Tongue (tissue), 2 donors: Measurements from ENCODE around the gene PLCL1. TPM values are rescaled to one million over a fixed set of nuclear protein-coding genes. Genes with fewer than 3 reads are reported as not detected.

Source experiments
- DNase-seq: peaks from one replicate; pipeline ENCODE4 v3.0.0-alpha.2; 2015
- total RNA-seq: library from RNA; depleted of rRNA; stranded (reverse); fragments of >200 nt; gene quantifications from one replicate; pipeline ENCODE4 v1.2.3, GENCODE V29; 2014

The PLCL1 gene
- total RNA-seq, 1 donor from 2014 or later = 31.2 TPM

DNA sequence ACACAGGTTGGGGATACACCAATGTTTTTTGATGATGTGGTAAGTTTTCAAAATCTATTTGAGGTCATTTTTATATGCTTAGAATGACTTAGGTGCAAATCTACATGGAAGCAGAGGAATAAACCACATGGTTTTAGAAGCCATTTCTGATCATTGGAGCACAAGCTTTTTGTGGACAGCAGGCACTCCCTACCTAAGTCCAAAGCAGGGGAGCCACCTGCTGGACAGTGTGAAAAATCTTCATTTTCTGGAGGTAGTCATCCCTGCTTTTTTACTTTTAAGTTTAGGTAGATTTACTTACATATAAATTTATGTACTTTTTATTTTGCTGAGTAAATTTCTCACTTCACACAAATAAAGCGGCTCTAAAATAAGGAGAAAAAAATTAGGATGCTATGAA, 323.2 kb downstream of the PLCL1 start:
- peak; percentile 76 for DNase-seq

DNA sequence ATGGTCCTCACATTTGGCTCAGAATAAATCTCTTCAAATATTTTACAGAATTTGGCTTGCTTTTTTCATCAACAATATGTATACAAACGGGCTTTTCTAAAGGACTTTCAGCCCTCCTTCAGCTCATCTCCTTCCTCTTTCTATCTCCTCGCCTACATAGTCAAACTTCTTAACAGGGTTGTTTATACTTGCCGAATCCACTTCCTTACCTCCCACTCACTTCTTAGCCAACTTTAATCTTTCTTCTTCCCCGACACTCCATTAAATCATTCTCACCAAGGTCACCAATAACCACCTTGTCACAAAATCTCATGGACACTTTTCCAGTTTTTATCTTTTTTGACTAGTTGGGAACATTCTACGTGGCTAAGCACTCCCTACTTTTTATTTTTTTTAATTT, 325.2 kb downstream of the PLCL1 start:
- no peak for DNase-seq

DNA sequence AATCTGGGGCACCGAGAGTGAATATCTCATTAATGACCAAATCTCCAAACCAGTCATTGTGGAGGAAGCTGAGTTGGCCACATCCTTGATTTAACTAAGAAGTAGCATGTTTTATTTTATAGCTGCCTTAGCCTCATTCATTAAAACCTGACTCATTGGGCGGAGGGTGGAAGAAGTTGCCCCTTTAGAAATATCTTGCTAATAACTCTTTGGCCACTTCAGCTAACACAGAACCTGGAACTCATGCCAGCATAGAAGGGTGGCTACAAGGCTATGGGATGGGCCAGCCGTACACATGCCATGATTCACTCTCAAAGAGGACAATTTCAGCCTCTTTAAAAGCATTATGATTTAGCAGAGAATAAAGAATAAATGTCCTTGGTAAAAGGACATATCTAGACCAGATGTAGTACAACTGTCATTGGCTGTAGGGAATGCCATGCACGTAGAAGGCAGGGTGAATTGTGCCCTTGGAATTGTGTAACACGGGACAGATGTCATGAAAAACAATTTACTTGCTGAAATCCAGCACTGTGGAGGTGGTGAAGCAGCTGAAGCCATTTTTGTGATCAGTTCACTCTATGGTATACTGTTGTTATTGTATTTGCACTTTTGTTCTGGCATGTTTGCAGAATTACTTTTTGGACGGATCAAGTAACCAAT, 330.0 kb downstream of the PLCL1 start:
- DNase-seq = no peak

DNA sequence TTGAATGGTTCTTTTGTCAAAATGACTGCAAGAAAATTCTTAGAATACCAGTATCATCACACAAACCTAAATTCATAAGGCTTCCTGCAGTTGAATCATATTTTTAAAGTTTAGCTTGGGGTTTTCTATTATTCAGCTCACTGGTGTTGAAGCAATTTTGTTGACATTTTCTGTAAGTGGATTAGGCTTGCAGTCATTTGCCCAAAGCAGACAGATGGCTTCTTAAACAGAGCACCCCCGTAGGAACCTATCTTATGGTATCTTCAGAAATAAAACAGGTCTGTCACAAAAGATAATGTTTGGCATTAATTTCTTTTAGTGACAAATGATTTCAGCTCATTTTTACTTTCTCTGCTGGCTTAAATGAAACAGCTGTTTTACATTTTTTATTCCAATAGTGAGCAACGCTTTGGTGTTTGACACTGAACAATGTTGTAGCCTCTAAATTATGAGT, 331.1 kb downstream of the PLCL1 start:
- peak; percentile 10 for DNase-seq

DNA sequence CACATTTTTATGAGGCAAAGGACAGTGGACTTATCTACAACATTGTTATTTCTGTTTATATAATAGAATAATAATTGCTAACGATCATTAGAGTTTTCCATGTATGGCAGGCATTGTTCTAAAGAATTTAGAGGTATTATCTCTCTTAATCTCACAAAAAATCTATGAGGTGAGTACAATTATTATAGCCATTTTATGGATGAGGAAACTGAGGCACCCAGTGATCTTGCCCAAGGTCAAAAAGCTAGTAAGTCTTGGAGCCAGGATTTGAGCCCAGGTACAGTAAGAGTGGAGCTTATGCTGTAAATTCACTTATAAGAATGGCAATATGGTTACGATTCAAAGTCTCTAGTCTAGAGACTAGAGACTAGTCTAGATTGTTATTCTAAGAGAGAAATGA, 331.7 kb downstream of the PLCL1 start:
- DNase-seq = no peak

DNA sequence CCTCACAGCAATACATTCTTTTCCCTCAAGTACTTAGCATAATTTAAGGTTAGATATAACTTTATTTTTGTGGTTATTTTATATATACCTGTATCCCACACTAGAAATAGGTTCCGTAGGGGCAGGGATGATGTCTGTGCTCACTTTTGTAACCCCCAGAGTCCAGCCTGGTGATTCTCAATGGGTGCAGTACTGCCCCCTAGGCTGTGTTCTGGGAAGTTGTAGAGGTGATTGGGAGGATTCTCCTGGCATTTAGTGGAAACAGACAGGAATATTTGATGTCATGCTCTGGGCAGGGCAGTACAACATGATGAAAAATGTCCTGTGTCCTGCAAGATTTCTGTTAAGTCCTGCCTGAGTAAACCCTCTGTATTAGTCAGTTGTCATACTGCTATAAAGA, 333.3 kb downstream of the PLCL1 start:
- no peak for DNase-seq

DNA sequence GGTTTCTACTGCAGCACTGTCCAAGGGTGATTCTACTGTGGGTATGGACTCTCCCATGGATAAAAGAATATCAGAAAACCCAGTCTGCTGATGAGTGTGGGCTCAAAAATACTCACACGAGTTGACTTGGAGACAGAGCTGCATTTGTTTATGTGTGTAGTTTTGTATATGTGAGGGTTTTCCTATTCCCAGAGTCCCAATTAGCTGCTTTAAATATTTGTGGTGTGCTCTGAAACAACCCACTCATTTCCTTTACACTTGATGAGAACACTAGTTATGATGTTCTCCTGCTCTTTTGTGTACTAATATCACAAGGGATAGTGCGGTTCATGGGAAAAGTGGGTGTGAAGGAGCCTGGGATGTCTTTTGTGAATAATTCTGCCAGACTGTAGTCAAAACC, 337.3 kb downstream of the PLCL1 start:
- no peak for DNase-seq

DNA sequence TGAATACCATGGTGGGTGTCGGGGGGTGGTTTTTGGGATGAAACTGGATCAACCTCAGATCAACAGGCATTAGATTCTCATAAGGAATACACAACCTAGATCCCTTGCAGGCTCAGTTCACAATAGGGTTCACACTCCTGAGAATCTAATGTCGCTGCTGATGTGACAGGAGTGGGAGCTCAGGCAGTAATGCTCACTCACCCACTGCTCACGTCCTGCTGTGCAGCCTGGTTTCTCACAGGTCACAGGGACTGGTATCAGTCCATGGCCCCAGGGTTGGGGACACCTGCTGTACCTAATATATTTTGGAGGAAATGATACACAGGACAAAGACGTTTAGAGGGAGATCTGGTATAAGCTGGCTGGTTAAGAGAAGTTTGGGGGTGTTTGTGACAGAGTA, 338.8 kb downstream of the PLCL1 start:
- no peak for DNase-seq

DNA sequence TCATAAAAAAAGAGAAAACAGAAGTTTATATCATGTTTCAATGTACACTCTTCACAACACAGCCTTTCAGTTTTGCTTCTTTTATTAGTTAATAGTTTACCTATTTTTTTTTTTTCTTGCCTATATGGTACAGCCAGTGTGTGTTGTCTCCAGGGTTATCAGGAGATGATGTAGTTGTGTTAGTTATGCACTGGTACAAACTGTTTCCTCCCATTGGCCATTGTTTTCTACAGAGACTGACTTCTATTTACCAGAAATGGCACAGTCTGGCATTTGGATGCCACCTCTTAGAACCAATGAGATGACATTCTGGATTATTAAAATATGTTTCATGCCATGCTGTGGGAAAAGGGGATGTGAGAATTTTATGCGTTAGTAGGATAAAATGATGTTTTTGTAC, 339.4 kb downstream of the PLCL1 start:
- DNase-seq = no peak

DNA sequence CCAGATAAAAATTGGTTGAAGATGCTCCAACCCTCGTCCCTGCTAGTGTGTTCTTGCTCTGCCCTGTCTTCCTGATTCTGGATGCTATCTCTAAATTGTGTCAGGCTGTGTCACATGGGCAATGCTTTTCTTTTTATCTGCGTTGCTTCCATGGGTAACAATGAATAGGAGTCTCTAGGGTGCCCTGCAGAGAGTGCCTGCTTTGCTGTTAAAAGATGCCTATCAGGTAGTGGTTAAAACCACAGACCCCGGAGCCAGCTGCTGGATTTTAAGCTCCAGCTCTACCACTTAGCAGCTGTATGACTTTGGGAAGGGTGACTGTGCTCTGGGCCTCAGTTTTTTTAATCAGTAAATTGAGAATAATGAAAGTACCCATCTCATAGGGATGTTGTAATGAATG, 340.3 kb downstream of the PLCL1 start:
- no peak for DNase-seq

DNA sequence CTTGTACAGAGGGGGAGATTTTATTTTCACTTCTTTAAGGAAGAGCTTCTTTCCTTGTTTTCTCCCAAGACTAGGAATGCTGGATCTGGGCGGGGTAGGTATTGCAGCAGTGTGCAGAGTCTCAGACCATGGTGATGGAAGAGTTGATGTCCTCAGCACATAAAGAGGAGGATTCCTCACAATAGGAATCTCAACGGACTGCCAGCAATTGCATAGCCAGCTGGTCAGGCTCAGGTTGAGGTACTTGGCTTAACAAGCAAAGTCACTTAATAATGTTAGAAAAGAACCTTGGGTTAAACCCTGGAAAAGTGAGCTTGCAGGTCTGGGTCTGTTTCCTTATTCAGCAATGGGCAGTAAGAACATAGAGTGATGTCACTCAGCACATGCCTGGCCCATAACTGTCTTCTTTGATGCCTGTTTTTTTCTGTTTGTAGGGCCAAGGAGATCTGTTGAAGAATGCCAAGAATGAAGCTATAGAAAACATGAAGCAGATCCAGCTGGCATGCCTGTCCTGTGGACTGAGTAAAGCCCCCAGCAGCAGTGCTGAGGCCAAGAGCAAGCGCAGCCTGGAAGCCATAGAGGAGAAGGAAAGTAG, 342.1 kb downstream of the PLCL1 start:
- no peak for DNase-seq

DNA sequence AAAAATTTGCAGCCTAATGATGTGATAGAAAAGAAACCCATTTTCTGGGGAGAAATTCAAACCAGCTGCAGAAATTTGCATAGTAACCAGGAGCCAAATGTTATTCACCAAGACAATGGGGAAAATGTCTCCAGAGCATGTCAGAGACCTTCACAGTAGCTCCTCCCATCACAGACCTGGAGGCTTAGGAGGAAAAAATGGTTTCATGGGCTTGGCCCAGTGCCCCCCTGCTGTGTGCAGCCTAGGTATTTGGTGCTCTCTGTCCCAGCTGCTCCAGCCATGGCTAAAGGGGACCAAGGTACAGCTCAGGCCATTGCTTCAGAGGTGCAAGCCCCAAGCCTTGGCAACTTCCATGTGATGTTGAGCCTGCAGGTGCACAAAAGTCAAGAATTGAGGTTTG, 352.9 kb downstream of the PLCL1 start:
- no peak for DNase-seq

DNA sequence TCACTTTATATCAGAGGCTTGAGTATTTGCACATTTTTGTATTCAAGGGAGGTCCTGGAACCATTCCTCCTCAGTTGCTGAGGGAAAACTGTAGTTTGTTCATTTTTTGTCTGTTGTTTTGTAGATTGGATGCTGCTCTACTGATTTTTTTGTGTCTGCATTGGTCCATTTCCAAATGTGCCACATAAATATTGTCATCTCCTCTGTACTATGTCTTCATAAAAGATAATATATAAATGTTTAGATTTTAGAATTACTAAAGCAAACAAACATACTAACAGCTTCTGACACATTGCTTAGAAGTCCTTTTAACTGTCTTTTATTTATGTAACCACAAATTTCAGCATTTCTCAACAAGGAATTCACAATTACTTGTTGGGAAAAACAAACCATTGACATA, 356.8 kb downstream of the PLCL1 start:
- DNase-seq = no peak

DNA sequence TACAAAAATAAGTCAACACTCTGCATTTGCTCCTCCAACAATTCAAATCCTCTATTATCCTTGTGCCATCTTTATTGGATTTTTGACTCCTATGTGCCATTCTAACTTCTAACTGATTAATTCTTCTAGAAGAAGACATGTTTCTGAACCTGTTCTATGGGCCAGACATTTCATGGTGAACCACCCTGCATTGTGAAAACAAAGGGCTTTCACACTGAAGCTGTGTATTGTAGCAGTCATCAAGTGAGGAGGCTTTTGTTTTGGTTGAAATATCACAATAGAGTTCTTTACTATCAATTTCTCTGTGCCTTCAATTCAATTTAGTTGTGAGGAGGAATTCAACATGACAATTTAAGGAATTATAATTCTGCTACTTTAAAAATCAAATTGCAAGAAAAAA, 357.9 kb downstream of the PLCL1 start:
- DNase-seq = no peak

DNA sequence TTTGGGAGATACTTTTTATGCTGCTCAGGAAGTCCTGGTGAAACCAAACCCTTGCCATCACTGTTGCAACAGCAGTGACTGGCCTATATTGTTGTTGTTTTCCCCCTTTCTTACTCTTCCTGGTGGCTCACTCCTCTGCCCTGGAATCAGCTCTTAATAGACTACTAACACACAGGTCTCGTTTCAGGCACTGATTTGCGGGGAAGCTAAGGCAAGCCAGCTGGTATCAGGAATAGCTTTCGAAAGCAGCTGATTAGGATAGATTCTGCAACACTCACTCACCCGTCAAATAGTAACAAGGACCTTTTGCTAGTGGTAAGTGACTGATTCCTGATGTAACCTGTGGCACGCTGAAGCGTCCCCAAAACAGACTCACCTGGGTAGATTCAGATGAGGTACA, 360.4 kb downstream of the PLCL1 start:
- no peak for DNase-seq

DNA sequence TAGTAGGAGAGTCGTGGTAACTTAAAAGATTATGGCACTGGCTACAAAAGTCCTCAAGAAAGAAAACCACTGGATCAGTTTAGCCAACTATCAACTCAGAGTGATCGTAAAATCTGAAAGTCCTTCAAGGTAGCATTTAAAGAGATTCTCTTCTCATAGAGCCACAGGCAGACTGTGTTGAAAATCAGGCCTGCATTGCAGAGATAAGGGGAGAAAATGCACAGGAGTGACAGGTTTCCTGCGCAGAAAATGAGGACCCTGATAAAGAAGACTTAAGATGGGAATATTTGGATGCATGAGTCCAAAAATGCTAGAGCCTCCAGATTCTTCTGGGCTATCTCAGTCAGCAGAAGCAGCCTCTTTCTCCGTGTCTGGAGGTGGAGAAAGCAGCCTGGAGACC, 360.9 kb downstream of the PLCL1 start:
- no peak for DNase-seq

DNA sequence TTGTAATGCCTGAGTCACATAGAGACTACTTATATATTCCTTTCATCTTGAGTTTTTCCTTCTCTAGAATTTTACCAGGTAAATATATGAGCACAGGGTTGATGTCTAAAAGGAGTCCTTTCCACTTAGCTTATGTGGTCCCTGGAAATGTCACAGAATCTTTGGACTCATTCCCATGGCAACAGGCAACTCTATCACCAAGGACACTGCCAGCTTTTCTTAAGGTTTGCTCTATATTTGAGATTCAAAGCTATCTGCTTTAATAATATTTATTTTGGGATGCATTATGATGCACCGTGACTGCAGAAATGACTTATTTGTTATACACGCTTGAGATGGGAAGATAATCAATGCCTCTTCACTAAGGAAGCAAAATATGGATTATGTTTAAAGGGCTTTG, 363.0 kb downstream of the PLCL1 start:
- DNase-seq = no peak

DNA sequence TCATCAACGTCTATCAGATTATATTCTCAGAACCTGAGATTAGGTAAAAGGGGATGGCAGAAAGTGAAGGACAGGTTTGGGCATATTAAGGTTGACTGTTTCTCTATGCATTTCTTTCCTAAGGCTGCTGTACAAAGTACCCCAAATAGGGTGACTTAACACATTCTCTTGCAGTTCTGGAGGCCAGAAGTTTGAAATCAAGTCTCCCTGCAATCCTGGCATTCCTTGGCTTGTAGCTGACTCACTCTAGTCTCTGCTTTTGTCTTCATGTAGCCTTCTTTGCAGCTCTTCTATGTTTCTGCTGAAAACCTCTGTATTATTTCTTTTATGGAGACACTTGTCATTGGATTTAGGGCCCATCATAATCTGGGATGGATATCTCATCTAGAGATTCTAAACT, 364.3 kb downstream of the PLCL1 start:
- no peak for DNase-seq

DNA sequence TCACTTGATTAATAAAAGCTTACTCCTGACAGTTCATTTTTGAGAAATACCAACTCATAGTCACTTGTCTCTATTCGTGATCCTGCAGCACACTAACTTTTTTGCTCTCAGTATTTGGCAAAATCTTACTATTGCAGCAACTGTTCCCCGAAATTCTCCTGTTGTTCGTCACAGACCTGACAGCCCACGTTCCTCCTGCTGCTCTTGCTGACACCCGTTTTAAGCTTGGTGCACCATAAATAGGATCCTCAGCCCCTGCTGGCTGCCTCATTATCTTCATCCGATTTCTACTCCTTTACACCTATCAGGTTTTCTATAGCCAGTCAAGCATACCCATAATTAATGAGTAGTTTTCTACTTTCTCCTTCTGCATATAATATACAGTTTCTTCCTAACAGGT, 368.8 kb downstream of the PLCL1 start:
- peak; percentile 45 for DNase-seq

DNA sequence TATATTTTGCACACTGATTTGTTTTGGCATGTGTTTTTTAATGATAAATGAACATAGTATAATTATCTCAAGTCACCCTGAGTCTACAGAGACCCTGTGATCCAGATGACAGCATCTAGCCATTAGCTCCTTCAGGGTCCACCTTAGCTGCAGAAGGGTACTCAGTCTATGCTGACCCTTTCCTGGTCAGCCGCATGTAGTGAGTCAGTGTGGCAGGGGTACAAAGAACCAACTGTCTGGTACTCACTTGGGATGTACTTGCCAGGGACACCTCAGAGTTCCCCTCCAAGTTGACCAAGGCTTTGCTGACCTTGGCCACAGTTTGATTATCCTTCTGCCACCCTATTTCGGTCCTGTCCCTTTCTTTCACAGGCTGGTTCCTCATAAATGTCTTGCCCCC, 369.5 kb downstream of the PLCL1 start:
- no peak for DNase-seq

DNA sequence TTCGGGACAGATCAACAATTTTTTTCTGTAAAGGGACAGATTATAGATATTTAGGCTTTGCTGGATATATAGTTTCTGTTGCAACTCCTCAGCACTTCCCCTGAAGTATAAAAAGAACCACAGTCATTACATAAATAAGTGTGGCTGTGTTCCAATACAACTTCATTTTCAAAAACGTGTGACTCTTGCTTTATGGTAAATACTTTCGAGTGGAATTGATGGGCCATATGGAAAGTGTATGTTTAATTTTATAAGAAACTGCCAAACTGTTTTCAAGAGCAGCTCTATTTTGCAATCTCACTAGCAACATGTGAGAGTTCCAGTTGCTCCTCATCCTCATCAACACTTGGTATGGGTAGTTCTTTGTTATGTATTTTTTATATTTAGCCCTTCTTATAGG, 370.9 kb downstream of the PLCL1 start:
- no peak for DNase-seq

DNA sequence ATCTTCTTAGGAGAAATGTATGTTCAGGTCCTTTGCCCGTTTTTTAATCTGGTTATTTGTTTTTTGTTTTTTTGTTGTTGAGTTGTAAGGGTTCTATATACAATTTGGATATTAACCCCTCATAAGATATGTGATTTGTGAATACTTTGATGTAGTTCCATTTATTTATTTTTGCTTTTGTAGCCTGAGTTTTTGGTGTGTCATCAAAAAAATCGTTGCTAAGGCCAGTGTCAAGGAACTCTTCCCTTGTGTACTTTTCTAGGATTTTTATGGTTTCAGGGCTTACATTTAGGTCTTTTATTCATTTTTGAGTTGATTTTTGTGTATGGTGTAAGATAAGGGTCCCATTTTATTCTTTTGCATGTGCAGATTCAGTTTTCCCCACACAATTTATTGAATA, 372.6 kb downstream of the PLCL1 start:
- DNase-seq = no peak

DNA sequence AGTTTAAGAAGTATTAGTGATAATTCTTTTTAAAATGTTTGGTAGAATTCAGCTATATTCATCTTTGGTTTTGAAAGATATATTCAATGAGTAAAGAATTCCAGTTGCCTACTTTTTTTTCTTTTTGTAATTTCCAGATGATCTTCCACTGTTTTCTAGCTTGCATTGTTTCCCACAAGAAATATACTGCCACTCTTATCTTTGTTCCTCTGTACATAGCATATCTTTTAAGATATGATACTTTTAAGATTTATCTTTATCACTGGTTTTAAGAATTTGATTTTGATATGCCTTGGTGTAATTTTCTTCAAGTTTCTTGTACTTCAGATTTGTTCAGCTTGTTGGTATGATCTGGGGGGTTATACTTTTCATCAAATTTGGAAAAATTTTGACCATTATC, 374.4 kb downstream of the PLCL1 start:
- no peak for DNase-seq

DNA sequence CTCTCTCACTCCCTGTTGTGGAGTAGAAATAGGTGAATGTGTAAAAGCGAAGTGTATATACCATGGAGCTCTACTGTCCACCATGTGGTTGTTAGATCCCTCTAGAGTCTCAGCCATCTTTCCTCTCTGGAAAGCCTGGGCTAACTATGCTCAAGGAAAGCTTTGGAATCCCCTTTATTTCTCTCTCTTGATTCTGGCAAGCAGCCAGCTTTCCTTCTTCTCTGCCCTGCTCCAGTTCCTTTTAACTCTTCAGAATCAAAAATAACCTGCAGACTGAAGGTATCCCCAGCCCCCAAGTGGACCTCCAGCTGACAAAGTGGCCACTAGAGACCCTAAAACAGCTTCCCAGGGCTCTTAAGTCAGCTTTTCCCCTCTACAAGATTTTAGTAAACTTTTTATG, 381.9 kb downstream of the PLCL1 start:
- no peak for DNase-seq

DNA sequence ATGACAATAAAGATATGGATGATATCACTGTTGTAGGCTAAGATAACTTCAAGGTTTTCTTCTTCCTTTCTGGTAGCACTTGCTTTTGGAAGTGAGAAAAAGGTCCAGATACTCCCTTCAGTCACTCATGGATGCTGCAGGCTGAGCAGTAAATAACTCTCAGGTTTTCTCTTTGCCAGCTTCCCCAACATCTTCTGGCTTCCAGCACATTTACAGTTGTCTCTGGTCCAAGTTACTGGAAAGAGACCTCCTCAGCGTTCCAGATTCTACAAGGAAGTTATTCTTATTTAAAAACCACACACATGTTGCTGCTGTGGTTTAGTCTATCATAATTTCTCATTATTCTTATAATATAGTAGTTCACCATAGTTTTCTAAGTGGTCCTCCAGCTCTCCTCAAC, 383.4 kb downstream of the PLCL1 start:
- DNase-seq = peak; percentile 12
